Measurements from ENCODE around the gene HLF. TPM values are rescaled to one million over a fixed set of nuclear protein-coding genes. Genes with fewer than 3 reads are reported as not detected.

HLF gene
- total RNA-seq, 1 experiment from 2014 or later = 0.13 TPM

DNA sequence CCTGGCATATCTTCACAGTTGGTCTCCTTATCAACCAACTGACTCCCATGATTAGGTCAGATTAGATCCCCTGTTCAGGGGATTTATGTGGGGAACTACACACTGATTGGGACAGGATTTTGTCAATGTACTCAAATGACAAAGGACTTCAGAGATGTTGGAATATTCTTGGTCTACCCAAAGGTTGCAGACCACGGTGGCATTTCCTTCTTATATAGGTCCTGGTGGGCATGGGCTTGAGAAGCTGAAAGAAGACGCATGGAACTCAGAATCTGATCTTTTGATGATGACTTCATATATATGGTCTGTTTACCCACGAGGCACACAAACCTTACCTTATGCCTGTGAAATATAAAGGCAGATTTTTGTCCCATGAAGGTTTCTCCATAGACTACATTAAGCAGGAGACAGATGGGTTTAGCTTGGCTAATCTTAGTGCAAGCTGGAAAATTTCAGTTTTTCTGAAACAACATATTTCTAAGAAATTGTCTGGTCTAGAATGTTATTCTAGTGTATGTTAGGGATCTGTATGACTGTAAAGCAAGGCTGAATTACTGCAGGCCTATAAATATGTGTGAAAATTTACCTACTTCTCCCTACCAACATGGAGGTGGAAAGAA, 33.5 kb downstream of the HLF start:
- Histone ChIP-seq H3K27me3 (ENCODE audit: control insufficient read depth, insufficient read depth, low read length) (peaks cover 6% of the 10 kb centered on the region), H3K27ac (ENCODE audit: low read length) (no peak overlapping the region), H3K4me3 (ENCODE audit: low read depth in 2 of 2, low read length in 2 of 2) (no peak overlapping the region), H3K36me3 (ENCODE audit: control insufficient read depth, insufficient read depth, low read length) (no peaks in the 10 kb centered on the region; the same call in 1 of the 2 replicates), H3K4me1 (ENCODE audit: control insufficient read depth, insufficient read depth, low read length) (no peaks in the 10 kb centered on the region), H3K9me3 (ENCODE audit: control insufficient read depth, insufficient read depth, low read depth, low read length) (no peaks in the 10 kb centered on the region)
- intact Hi-C loops (cut with micrococcal nuclease; ENCODE audit: unreplicated experiment) (loop anchor here (10.0 kb wide), 1 partner anchor 57 kb away; no protein-coding TSS in a partner anchor), in situ Hi-C loops (cut with HindIII; ENCODE audit: low pct_unique_long_range_greater_than_20kb, low sequenced_read_pairs) (no loop called here)
- ChIA-PET POLR2A (no interaction called here), CTCF (interaction anchor here (0.6 kb wide), 1 partner anchor 306 kb away, joined by 5 read pairs; no protein-coding TSS in a partner anchor)
- BruUV-seq (replicated peaks) = no TSS peak
- no peak for DNase-seq (ENCODE audit: low read depth, low spot score)
- TF ChIP-seq, protein P1, sequence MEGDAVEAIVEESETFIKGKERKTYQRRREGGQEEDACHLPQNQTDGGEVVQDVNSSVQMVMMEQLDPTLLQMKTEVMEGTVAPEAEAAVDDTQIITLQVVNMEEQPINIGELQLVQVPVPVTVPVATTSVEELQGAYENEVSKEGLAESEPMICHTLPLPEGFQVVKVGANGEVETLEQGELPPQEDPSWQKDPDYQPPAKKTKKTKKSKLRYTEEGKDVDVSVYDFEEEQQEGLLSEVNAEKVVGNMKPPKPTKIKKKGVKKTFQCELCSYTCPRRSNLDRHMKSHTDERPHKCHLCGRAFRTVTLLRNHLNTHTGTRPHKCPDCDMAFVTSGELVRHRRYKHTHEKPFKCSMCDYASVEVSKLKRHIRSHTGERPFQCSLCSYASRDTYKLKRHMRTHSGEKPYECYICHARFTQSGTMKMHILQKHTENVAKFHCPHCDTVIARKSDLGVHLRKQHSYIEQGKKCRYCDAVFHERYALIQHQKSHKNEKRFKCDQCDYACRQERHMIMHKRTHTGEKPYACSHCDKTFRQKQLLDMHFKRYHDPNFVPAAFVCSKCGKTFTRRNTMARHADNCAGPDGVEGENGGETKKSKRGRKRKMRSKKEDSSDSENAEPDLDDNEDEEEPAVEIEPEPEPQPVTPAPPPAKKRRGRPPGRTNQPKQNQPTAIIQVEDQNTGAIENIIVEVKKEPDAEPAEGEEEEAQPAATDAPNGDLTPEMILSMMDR (IDR thresholded peaks at IDR 0.05) = no peak
- TF ChIP-seq SIN3A (IDR thresholded peaks at IDR 0.05; ENCODE audit: borderline replicate concordance, insufficient read depth, low read depth, low read length) = no peak
- TF ChIP-seq, protein P2, sequence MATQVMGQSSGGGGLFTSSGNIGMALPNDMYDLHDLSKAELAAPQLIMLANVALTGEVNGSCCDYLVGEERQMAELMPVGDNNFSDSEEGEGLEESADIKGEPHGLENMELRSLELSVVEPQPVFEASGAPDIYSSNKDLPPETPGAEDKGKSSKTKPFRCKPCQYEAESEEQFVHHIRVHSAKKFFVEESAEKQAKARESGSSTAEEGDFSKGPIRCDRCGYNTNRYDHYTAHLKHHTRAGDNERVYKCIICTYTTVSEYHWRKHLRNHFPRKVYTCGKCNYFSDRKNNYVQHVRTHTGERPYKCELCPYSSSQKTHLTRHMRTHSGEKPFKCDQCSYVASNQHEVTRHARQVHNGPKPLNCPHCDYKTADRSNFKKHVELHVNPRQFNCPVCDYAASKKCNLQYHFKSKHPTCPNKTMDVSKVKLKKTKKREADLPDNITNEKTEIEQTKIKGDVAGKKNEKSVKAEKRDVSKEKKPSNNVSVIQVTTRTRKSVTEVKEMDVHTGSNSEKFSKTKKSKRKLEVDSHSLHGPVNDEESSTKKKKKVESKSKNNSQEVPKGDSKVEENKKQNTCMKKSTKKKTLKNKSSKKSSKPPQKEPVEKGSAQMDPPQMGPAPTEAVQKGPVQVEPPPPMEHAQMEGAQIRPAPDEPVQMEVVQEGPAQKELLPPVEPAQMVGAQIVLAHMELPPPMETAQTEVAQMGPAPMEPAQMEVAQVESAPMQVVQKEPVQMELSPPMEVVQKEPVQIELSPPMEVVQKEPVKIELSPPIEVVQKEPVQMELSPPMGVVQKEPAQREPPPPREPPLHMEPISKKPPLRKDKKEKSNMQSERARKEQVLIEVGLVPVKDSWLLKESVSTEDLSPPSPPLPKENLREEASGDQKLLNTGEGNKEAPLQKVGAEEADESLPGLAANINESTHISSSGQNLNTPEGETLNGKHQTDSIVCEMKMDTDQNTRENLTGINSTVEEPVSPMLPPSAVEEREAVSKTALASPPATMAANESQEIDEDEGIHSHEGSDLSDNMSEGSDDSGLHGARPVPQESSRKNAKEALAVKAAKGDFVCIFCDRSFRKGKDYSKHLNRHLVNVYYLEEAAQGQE (IDR thresholded peaks at IDR 0.05; ENCODE audit: insufficient read depth in 1 of 2, low read depth in 2 of 2, low read length in 1 of 2) = no peak
- no peak for TF ChIP-seq POLR2AphosphoS5 (IDR thresholded peaks at IDR 0.05; ENCODE audit: low read depth, low read length)
- no peak for TF ChIP-seq TCF7L2 (IDR thresholded peaks at IDR 0.05; ENCODE audit: low read depth, low read length)
- no peak for ATAC-seq

DNA sequence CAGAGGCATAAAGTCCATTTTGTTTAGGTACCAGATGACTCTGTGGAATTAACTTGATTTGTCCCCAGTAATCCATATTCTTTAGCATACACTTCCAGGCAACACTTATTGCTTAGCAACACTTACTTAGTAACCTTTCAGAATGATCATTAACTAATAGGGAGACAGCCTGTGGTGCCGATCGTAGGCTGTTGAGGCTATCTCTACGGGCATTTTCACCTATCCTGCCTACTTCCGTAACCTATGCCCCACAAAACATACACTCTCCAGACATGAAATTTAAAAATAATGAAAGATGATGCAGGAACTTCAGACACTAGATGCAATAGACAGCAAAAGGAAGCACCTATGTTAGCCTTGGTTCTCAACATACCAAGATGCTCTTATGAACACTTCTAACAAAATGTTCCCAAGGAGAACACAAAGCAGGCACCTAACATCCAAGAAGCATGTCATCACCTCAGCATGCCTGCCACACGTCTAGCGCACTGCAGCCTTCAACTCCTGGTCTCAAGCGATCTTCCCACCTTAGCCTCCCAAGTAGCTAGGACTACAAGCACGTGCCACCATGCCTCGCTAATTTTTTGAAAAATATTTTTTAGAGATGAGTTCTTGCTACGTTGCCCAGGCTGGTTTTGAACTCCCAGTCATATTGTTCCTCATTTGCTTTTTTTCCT, 34.5 kb downstream of the HLF start:
- TF ChIP-seq TCF7L2 (IDR thresholded peaks at IDR 0.05; ENCODE audit: low read depth, low read length) (no peak), POLR2AphosphoS5 (IDR thresholded peaks at IDR 0.05; ENCODE audit: low read depth, low read length) (no peak), SIN3A (IDR thresholded peaks at IDR 0.05; ENCODE audit: borderline replicate concordance, insufficient read depth, low read depth, low read length) (no peak)
- TF ChIP-seq, protein P2 (IDR thresholded peaks at IDR 0.05; ENCODE audit: insufficient read depth in 1 of 2, low read depth in 2 of 2, low read length in 1 of 2) = no peak
- TF ChIP-seq, protein P1 (IDR thresholded peaks at IDR 0.05) = no peak
- no TSS peak for BruUV-seq (replicated peaks)
- no peaks in the 10 kb centered on the region for H3K9me3 ChIP-seq (ENCODE audit: control insufficient read depth, insufficient read depth, low read depth, low read length)
- no peak overlapping the region for H3K4me3 ChIP-seq (ENCODE audit: low read depth in 2 of 2, low read length in 2 of 2)
- DNase-seq (ENCODE audit: low read depth, low spot score) (no peak), ATAC-seq (no peak)
- H3K4me1 ChIP-seq (ENCODE audit: control insufficient read depth, insufficient read depth, low read length) = no peaks in the 10 kb centered on the region
- no peak overlapping the region for H3K27ac ChIP-seq (ENCODE audit: low read length)
- ChIA-PET POLR2A (no interaction called here), CTCF (no interaction called here)
- intact Hi-C loops (cut with micrococcal nuclease; ENCODE audit: unreplicated experiment) (loop anchor here (10.0 kb wide), 1 partner anchor 56 kb away; no protein-coding TSS in a partner anchor), in situ Hi-C loops (cut with HindIII; ENCODE audit: low pct_unique_long_range_greater_than_20kb, low sequenced_read_pairs) (no loop called here)
- H3K36me3 ChIP-seq (ENCODE audit: control insufficient read depth, insufficient read depth, low read length) = no peaks in the 10 kb centered on the region; the same call in 1 of the 2 replicates
- H3K27me3 ChIP-seq (ENCODE audit: control insufficient read depth, insufficient read depth, low read length) = peaks cover 4% of the 10 kb centered on the region

Measured in Panc1 (cell line).